KBM-7 (cell line): ENCODE results near the gene BCL2L14.
"Not testable (repeated sequence)": the region's sequence is repeated elsewhere in the genome, so short reads cannot be mapped to it uniquely, and the experiment has no call there.

Source experiments
- DNase-seq: peaks from one replicate; pipeline ENCODE4 v3.0.0-alpha.2; 2015
- in situ Hi-C: fragments of 300-500 bp; cut with MboI; formaldehyde crosslinking; loops from 2 replicates; pipeline ENCODE4 v1.14.3; 2020; ENCODE audit warnings: low sequenced_read_pairs, low pct_unique_long_range_greater_than_20kb, mixed read lengths

BCL2L14 gene

DNA sequence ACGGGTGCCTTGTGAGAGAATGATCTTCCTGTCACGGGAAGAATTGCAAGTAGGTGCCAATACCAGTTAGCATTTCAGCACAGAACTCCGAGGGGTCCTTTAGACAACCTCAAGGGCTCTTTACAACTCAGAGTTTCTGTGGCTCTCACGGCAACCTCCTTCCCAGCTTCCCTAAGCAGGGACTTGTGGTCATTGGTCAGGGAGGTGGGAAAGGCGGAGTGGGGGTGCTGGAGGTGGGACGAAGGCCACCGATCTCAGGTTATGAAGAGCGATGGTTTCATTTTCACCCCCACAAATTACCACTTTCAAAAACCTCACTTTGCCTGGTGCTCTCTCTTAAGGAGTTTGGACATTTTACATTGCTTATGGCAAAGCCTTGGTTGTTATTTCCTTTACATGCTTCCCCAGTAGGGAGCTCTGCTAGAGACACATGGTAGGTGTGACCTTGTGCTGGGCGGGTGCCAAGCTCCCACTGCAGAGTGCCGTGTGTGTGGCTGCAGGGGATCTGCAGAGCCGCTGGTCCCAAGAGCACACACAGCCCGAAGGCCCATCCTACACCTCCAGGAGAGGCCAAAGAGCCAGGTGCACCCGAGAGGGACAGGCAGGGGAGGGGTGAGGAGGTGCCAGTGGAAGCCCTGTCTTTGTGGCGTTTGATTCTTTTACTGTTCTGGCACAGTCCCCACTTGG lies 21.4 kb downstream of the BCL2L14 start:
- DNase-seq = no peak
- in situ Hi-C loops = loop anchor here (25.0 kb wide), 2 partner anchors 245 to 595 kb away; partner anchors contain the start of gene GPR19

- in situ Hi-C loops = loop anchor here (25.0 kb wide), 2 partner anchors 243 to 593 kb away; partner anchors contain the start of gene GPR19
- DNase-seq = no peak
Observed at GRCh38 chr12:12094481-12094880, 23.7 kb downstream of the BCL2L14 start.

GRCh38 chr12:12095021-12095420 lies 24.3 kb downstream of the BCL2L14 start:
- in situ Hi-C loops = loop anchor here (25.0 kb wide), 2 partner anchors 242 to 592 kb away; partner anchors contain the start of gene GPR19
- peak; percentile 32 for DNase-seq

GRCh38 chr12:12097891-12098690 lies 27.4 kb downstream of the BCL2L14 start:
- in situ Hi-C loops = loop anchor here (25.0 kb wide), 2 partner anchors 239 to 589 kb away; partner anchors contain the start of gene GPR19
- no peak for DNase-seq

DNA sequence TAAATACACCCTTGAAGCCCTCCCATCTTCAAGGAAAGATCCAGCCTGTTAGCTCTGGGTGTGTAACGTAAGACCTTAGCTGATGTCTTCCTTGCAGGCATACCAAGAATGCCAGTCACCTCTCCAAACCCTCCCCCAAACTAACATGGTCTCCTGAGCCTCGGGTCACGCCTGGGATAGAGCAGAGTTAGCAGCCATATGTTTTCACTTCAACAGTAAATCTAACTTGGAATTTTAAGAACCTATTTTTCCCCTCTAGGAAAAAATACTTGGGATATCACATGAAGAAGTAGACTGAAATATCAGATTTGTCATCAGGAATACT lies 27.9 kb downstream of the BCL2L14 start:
- no peak for DNase-seq
- in situ Hi-C loops = loop anchor here (25.0 kb wide), 2 partner anchors 239 to 589 kb away; partner anchors contain the start of gene GPR19

DNA sequence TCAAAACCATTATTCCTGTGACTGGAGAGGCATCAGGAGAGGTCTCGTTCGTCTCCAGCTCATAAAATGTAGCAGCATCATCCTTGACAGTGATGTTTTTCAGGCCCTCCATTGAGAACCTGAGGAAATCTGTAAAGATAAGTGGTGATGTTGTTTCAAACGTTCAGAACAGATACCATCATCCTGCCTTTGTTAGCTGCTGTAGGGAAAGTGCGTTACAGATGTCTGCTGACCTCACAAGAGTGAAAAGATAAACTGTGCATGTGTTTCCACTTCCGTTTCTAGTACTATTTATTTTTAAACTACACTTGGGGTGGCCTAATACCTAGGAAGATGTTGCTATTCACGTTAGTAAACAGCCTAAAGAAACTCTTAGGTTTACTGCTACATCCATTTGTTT lies 28.4 kb downstream of the BCL2L14 start:
- in situ Hi-C loops = loop anchor here (25.0 kb wide), 2 partner anchors 238 to 588 kb away; partner anchors contain the start of gene GPR19
- DNase-seq = no peak

- DNase-seq = no peak
- in situ Hi-C loops = no loop called here
Observed at GRCh38 chr12:12107678-12108077, 36.9 kb downstream of the BCL2L14 start.

DNA sequence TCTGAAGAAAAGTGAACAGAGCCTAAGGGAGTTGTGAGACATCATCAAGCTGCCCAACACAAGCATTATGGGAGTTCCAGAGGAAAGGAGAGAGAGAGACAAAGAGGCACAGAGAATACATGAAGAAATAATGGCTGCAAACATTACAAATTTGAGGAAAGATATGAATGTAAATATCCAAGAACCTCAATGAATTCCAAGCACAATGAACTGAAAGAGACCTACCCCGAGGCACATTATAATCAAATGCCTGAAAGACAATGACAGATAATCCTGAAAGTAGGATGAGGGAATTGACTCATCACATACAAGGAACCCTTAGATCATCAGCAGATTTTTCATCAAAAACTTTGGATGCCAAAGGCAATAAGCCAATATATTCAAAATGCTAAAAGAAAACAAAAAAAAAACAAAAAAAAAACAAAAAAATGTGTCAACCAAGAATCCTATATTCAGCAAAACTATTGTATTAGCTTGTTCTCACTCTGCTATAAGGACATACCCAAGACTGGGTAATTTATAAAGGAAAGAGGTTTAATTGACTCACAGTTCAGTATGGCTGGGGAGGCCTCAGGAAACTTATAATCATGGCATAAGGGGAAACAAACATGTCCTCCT lies 37.8 kb downstream of the BCL2L14 start:
- no peak for DNase-seq
- in situ Hi-C loops = no loop called here

DNA sequence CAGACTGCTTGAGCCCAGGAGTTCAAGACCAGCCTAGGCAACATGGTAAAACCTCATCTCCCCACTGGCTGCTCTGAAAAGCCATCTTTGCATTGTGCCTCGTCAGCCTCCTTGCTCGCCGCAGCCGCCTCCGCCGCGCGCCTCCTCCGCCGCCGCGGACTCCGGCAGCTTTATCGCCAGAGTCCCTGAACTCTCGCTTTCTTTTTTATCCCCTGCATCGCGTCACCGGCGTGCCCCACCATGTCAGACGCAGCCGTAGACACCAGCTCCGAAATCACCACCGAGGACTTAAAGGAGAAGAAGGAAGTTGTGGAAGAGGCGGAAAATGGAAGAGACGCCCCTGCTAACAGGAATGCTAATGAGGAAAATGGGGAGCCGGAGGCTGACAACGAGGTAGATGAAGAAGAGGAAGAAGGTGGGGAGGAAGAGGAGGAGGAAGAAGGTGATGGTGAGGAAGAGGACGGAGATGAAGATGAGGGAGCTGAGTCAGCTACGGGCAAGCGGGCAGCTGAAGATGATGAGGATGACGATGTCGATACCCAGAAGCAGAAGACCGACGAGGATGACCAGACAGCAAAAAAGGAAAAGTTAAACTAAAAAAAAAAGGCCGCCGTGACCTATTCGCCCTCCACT lies 40.3 kb downstream of the BCL2L14 start:
- in situ Hi-C loops, DNase-seq: not testable (repeated sequence)

DNA sequence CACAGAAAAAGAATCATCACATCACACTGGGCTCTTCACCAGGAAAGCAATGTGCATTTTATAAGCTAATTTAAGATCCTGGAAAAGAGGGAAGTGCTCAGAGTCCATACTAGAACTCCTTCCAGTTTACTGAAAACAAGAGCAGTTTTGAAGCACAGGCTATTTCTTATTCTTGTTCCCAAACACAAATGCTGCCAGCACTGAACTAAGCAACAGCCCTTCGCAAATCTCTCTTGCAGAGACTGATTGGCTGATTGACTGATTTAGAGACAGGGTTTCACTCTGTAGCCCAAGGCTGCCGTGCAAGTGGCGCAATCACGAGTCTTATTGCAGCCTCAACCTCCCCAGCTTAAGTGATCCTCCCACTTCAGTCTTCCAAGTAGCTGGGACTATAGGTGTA lies 44.8 kb downstream of the BCL2L14 start:
- in situ Hi-C loops = no loop called here
- no peak for DNase-seq

- in situ Hi-C loops = no loop called here
- DNase-seq = no peak
Observed at GRCh38 chr12:12116677-12117076, 45.9 kb downstream of the BCL2L14 start.

DNA sequence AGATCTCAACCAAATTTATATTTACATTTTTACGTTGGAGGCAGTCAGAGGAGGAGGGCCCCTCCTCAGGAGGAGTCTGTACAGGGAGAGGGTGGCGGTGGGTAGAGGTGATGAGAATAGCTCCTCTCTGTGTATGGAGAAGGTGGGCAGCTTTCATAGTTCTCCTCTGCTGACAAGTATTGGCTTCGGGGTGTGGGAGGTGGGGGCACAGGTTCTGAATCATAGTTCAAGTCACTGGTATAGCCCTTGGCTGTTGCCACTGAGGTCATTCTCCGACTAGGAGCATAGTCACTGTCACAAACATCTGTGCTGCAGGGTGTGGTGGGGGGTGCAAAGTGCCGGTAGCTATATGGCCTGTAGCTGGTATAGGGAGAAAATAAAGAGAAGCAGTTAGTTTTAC lies 50.3 kb downstream of the BCL2L14 start:
- in situ Hi-C loops = no loop called here
- DNase-seq = no peak

DNA sequence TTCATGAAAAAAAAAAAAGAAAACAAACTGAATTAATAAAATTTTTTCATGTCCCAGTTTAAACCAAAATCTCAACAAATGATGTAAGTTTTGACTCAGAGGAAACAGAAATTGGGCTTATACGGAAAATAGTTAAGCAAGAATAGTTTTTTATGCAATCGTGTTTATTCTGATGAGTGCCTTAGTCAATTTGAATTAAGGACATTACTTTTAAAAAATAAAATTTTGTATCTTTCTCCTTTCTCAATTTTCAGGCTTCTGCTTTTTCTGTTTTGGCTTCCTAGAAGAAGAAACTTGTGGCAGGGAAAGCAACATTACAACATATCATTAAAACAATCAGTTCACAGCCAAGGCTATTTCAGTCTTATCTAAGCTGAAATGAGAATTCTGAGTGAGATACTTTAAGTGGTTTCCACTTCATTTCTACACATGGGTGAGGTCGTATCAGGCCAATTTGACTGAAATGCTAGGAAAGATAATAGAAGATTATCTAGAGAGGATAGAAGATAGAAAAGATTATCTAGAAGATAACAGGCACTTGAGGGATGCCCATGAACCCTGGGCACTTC lies 52.4 kb downstream of the BCL2L14 start:
- in situ Hi-C loops = no loop called here

DNA sequence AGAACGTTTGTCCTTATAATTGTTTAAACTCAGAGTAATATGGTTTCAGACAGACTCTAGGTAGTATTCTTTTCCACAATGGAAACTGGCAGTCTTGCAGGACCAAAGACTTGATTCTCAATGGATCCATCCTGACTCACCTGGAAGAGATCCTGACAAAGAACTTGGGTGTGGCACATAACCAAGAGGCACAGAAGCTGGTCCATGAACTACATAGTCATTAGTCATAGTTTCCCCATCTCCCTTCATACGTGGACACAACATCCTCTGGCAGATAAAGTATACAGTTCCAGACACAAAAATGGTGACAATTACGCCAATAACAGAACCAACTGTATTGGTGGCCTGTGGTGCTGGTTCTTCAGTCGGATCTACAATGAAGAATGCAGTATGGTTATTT lies 55.8 kb downstream of the BCL2L14 start:
- in situ Hi-C loops = no loop called here
- DNase-seq = no peak

More for the DNA sequence above, 52.4 kb downstream of the BCL2L14 start:
- DNase-seq = no peak

DNA sequence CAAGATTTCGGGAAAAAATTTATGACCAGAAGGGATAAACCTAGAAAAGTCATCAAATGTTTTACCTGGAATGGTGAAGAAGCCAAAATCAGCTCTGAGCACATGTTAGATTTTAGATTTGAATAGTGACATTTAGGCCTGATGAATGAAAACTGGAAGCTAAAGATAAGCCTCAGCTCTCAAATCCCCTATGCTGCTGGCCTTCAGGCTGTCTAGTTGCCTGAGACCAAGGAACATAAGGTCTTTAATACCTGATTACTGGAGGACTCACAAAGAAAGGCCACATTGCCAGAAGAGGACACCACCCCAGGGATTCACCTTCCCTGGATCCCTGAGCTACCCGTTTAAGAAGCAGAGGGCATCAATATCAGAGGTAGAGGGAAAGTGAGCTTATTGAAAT lies 56.6 kb downstream of the BCL2L14 start:
- DNase-seq = no peak
- in situ Hi-C loops = no loop called here

GRCh38 chr12:12128670-12129069 lies 57.9 kb downstream of the BCL2L14 start:
- DNase-seq = peak; percentile 55
- in situ Hi-C loops = no loop called here

- DNase-seq = no peak
- in situ Hi-C loops = no loop called here
Observed at GRCh38 chr12:12133259-12133658, 62.5 kb downstream of the BCL2L14 start.

DNA sequence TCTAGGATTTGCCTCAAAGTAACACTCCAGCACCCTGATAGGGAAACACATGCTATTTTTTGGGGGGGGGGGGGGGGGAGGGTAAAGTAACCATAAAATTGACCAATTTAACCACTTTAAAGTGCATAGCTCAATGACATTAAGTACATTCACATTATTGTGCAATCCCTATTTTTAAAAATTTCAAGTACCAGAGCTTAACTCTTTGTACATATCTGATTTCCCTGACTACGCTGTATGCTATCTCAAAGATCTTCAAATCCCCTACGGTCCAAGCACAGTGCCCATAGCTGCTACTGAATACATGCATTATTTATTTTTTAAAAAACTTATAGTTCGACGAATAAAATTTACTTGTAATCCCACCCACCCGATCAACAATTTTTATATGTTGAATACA lies 63.0 kb downstream of the BCL2L14 start:
- DNase-seq = no peak

More for the DNA sequence above, 63.0 kb downstream of the BCL2L14 start:
- in situ Hi-C loops = no loop called here
